Measurements from ENCODE around the gene TMIE.

Gene TMIE

GRCh38 chr3:46701181-46701939 lies at the start of gene TMIE:
TSS of gene TMIE (plus strand) at chr3:46701392. CDS start at chr3:46701488, 96 bp downstream.
- DNase-seq: no peak
- in situ Hi-C loops (cut with HindIII; ENCODE audit: low pct_ligation_motif_present, low pct_unique_long_range_greater_than_20kb, low sequenced_read_pairs): no loop called here

GRCh38 chr3:46655271-46655670 lies 45.9 kb upstream of the TMIE start:
- DNase-seq: no peak
- in situ Hi-C loops (cut with HindIII; ENCODE audit: low pct_ligation_motif_present, low pct_unique_long_range_greater_than_20kb, low sequenced_read_pairs): no loop called here

DNA sequence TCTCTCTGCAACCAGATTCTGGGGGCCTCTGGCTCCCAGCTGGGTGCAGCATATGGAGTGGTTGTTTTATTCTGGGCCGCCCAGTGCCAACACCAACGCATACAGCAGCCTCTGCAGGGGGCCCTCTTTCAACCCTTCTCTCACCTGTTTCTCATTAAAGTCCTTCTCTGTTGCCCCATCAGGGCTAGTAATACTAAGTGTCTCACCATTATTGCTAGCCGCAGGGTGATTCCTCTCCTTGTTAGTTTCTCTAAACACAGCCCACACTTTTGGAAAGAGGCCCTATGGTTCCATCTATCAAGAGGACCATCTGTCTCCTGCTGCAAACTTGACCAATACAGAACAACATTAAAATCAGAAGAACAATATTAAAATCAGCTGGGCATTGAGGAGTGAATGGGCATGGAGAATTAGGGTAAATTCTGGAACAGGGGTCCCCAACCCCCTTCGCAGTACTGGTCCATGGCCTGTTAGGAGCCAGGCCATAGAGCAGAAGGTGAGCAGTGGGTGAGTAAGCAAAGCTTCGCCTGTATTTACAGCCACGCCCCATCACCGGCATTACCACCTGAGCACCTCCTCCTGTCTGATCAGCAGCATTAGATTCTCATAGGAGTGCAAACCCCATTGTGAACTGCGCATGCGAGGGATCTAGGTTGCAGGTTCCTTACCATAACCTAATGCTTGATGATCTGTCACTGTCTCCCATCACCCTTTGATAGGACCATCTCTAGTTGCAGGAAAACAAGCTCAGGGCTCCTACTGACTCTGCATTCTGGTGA lies 44.2 kb upstream of the TMIE start:
- in situ Hi-C loops (cut with HindIII; ENCODE audit: low pct_ligation_motif_present, low pct_unique_long_range_greater_than_20kb, low sequenced_read_pairs): no loop called here
- DNase-seq: no peak

DNA sequence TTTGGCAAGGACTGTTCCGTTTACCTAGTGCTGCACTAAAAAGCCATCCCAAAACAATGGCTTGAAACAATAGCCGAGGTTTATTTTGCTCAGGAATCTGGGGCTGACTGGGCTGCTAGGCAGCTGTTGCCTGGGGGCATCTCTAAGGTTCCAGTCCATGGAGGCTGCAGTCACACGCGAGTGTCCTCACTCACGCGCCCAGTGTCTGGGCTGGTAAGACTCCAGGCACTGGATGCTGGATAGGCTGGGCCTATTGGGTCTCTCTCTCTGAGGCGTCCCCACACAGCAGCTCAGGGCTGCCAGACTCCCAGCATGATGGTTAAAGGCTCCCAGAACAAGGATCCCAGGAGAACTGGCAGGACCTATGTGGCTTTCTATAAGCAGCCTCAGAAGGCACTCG lies 41.9 kb upstream of the TMIE start:
- in situ Hi-C loops (cut with HindIII; ENCODE audit: low pct_ligation_motif_present, low pct_unique_long_range_greater_than_20kb, low sequenced_read_pairs): no loop called here
- DNase-seq: no peak

GRCh38 chr3:46660003-46660402 lies 41.2 kb upstream of the TMIE start:
- in situ Hi-C loops (cut with HindIII; ENCODE audit: low pct_ligation_motif_present, low pct_unique_long_range_greater_than_20kb, low sequenced_read_pairs): no loop called here
- DNase-seq: no peak

DNA sequence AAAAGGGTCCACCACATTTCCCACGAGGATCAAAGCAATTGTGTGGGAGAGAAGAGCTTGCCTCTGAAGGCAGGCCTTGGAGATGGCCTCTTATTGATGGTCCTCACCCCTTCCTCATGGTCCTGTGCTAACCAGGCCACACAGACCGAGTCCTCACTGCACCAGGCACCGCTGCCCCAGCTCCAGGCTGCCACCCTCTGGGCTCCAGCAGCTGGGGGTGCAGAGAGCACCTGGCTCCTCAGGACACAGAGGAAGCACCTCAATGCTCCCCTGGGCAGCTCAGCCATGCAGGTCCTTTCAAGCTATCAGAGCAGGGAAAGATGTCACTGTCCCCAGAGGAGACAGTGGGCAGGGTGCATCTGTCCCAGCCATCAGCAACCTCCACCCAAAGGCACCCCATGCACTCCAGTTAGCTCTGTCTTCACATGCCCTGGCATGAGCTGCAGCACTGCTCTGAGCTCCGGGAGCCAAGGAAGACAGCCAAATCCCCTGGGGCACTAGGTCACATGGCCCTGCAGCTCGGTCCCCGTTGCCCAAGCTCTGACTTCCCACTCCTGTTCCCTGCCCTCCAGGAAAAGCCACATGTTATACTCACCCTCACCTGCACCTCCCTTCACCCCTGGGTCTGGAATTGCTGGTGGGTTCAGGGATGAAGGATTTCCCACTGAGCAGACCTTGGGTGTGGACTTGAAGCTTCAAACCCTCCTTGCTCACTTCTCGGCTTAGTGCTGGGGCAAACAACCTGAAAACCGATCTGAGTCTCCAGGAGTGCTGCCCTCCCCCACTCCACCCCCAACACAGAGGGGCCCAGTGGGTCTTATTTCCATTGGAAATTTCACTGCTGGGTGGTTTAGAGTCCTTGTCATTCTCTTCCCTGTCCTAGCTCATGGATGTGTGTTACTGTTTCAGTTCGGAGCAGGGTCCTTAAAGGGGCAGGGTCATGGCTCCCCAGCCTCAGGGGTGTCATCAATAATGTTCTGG lies 40.4 kb upstream of the TMIE start:
- no peak for DNase-seq
- in situ Hi-C loops (cut with HindIII; ENCODE audit: low pct_ligation_motif_present, low pct_unique_long_range_greater_than_20kb, low sequenced_read_pairs): no loop called here

- in situ Hi-C loops (cut with HindIII; ENCODE audit: low pct_ligation_motif_present, low pct_unique_long_range_greater_than_20kb, low sequenced_read_pairs): no loop called here
- DNase-seq: no peak
Observed at GRCh38 chr3:46661776-46662766, 39.1 kb upstream of the TMIE start.

DNA sequence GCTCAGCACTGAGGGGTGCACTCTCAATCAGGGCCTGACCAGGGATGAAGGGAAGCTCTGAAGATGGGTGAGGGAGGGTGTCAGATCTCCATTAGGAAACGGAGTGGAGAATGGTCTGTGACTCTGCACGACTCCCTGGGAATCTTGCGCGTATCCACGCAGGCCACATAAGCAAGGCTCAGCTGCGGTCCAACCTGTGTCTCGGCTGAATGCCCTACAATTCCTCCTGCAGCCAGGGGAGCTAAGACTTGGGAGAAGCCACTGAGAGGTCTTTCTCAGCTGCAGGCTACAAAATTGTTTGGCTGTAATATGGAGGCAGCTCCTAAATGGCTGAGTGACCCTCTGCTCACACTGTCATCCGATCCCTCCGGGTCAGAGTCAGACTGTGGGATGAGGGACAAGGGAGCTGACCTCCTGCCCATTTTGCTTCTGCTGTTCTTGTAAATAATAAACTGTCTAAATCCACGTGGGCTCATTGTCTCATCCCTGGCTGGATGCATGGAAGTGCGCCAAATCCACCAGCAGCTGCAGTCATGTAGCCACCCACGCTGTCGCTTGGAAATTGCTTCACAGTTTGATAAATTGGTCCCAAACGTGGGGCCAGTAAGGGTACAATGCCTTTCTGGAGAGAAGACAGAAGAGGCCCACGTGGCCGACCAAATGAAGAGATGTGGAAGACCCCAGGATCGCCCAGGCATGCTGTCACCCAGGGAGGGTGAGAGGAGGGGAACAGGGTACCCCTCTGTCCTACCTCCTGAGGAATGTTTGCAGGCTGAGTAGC lies 38.2 kb upstream of the TMIE start:
- DNase-seq: no peak

GRCh38 chr3:46663591-46664135 lies 37.5 kb upstream of the TMIE start:
- in situ Hi-C loops (cut with HindIII; ENCODE audit: low pct_ligation_motif_present, low pct_unique_long_range_greater_than_20kb, low sequenced_read_pairs): no loop called here
- no peak for DNase-seq

More for the DNA sequence above, 38.2 kb upstream of the TMIE start:
- in situ Hi-C loops (cut with HindIII; ENCODE audit: low pct_ligation_motif_present, low pct_unique_long_range_greater_than_20kb, low sequenced_read_pairs): no loop called here

GRCh38 chr3:46664188-46664970 lies 36.8 kb upstream of the TMIE start:
- in situ Hi-C loops (cut with HindIII; ENCODE audit: low pct_ligation_motif_present, low pct_unique_long_range_greater_than_20kb, low sequenced_read_pairs): no loop called here
- DNase-seq: no peak

DNA sequence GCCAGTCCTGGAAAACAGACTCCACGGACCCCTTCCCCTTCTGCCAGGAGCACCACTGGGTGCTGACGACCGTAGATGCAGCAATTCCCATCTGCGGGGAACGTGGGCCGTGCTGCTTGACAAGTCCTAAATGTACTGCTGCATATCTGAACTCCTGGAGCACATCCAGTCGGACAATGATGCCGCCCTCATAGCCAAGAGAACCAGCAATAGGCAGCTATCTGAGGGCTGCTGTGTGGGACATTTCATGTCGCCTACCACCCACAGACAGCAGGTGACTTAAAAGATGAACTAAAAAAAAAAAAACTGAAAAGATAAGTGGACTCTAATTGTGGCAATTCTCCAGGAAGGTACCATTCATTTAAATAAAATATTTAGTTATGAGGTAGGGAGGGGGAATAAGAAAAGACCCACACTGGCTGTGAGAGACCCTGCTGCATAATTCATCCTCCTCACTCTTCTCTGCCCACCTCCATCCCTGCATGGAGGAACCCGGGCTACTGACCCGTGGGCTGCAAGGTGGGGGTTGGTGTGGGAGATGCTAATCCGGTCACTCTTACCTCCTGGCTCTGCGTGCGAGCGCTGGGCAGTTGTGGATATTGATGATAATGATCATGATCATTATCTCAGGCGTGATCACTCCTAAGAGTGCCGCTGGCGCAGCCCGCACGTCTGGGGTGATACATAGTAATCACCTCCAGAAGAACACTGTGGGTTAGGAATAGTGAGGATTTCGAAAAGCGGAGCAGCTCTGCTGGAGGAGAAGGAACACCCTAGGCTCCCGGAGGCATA lies 36.0 kb upstream of the TMIE start:
- in situ Hi-C loops (cut with HindIII; ENCODE audit: low pct_ligation_motif_present, low pct_unique_long_range_greater_than_20kb, low sequenced_read_pairs): no loop called here
- DNase-seq: no peak

DNA sequence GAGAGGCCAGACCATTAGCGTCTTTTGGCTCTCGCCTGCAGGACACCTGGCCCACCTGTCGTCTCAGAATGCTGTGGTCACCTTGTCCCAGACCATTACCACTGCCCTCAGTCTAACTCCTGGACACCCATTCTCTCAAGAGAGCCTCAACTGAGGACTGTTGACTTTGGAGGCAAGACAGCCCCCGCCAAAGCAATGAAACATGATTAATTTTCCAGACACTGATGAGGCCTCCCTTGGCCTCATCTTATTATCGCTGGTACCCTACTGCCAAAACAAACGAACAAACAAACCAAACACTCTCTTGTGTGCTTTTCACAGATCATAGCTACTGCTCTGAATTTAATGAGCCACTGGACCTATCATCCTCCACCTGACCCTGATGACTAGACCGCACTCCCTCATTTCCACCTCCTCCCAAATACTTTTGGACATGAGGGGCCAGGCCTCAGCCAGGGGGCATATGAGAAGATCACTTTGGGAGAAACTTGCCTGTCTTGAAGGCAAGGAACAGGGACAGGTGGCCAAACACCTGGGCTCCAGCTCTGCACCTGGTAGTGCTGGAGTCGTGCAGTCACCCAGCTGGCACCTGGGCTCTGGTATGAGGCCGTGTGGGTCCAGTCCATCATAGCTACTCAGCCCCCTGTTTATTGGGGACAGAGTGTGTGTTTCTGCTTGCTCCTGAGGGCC lies 35.3 kb upstream of the TMIE start:
- in situ Hi-C loops (cut with HindIII; ENCODE audit: low pct_ligation_motif_present, low pct_unique_long_range_greater_than_20kb, low sequenced_read_pairs): no loop called here

DNA sequence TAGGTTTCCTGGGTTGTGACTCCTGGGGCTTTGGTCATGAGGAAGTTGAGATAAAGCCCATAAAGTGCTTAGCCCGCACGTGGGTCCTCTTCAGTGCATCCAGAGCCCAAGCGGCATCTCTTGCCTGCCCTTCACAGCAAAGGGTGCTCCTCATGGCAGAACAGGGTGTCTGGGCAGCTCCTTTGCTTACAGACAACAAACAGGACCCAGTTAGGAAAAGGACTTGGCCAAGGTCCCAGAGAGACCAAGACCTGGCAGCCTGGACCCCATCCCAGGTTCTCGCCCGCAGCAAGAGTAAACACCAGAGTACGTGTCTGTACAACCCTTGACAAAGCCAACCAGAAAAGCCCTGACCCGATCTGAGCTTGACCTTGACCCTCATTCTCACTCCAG lies 34.7 kb upstream of the TMIE start:
- no peak for DNase-seq

More for the DNA sequence above, 35.3 kb upstream of the TMIE start:
- DNase-seq: no peak

GRCh38 chr3:46667061-46667621 lies 34.1 kb upstream of the TMIE start:
- in situ Hi-C loops (cut with HindIII; ENCODE audit: low pct_ligation_motif_present, low pct_unique_long_range_greater_than_20kb, low sequenced_read_pairs): no loop called here
- DNase-seq: no peak

More for the DNA sequence above, 34.7 kb upstream of the TMIE start:
- in situ Hi-C loops (cut with HindIII; ENCODE audit: low pct_ligation_motif_present, low pct_unique_long_range_greater_than_20kb, low sequenced_read_pairs): no loop called here

DNA sequence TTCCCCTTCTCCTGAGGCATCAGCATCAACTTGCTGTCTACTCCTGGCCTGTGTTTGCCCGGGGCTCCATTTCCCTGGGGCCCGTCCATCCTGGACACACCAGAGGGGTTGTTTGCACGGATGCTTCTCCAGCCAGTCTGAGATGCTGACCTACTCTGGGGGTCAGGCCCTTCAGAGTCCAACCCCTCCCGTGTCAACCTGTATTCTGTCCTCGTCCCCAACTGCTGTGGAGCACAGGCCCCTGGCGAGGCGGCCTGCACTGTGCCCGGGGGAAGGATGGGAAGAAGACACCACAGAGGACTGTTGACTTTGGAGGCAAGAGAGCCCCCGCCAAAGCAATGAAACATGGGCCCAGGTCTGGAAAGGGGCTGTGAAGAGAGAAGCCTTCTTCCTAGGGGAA lies 33.5 kb upstream of the TMIE start:
- no peak for DNase-seq
- in situ Hi-C loops (cut with HindIII; ENCODE audit: low pct_ligation_motif_present, low pct_unique_long_range_greater_than_20kb, low sequenced_read_pairs): no loop called here

Measured in ACHN (cell line).